ENCODE results near the gene CERCAM. TPM values are rescaled to one million over a fixed set of nuclear protein-coding genes. Genes with fewer than 3 reads are reported as not detected.

Gene CERCAM
- total RNA-seq, 1 experiment from 2014 or later = 11.3 TPM

DNA sequence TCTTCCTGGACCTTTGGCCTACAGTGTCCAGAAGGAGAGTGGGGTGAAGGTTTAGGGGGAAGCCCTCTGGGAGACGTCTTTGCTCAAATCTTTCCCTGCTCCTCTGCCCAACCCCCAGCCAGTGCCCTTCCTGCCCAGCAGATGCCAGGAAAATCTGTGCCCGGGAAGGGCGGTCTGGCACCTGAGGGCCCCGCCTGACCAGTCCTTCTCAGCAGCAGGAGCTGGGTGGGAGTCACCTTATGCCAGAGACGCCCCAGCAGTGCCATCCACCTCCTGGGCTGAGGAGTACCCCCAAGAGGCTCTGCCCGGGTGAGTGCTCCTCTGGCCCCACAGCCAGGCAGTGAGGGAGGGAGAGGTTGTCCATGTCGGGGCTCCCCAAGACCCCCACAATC lies 14.9 kb upstream of the CERCAM start:
- in situ Hi-C loops (cut with HindIII; ENCODE audit: low pct_unique_long_range_greater_than_20kb, low sequenced_read_pairs) = no loop called here
- no peak for ATAC-seq
- TF ChIP-seq TCF7L2 (IDR thresholded peaks at IDR 0.05; ENCODE audit: low read depth, low read length) = no peak
- TF ChIP-seq, protein P1, sequence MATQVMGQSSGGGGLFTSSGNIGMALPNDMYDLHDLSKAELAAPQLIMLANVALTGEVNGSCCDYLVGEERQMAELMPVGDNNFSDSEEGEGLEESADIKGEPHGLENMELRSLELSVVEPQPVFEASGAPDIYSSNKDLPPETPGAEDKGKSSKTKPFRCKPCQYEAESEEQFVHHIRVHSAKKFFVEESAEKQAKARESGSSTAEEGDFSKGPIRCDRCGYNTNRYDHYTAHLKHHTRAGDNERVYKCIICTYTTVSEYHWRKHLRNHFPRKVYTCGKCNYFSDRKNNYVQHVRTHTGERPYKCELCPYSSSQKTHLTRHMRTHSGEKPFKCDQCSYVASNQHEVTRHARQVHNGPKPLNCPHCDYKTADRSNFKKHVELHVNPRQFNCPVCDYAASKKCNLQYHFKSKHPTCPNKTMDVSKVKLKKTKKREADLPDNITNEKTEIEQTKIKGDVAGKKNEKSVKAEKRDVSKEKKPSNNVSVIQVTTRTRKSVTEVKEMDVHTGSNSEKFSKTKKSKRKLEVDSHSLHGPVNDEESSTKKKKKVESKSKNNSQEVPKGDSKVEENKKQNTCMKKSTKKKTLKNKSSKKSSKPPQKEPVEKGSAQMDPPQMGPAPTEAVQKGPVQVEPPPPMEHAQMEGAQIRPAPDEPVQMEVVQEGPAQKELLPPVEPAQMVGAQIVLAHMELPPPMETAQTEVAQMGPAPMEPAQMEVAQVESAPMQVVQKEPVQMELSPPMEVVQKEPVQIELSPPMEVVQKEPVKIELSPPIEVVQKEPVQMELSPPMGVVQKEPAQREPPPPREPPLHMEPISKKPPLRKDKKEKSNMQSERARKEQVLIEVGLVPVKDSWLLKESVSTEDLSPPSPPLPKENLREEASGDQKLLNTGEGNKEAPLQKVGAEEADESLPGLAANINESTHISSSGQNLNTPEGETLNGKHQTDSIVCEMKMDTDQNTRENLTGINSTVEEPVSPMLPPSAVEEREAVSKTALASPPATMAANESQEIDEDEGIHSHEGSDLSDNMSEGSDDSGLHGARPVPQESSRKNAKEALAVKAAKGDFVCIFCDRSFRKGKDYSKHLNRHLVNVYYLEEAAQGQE (IDR thresholded peaks at IDR 0.05; ENCODE audit: insufficient read depth in 1 of 2, low read depth in 2 of 2, low read length in 1 of 2) = no peak
- TF ChIP-seq, protein P2, sequence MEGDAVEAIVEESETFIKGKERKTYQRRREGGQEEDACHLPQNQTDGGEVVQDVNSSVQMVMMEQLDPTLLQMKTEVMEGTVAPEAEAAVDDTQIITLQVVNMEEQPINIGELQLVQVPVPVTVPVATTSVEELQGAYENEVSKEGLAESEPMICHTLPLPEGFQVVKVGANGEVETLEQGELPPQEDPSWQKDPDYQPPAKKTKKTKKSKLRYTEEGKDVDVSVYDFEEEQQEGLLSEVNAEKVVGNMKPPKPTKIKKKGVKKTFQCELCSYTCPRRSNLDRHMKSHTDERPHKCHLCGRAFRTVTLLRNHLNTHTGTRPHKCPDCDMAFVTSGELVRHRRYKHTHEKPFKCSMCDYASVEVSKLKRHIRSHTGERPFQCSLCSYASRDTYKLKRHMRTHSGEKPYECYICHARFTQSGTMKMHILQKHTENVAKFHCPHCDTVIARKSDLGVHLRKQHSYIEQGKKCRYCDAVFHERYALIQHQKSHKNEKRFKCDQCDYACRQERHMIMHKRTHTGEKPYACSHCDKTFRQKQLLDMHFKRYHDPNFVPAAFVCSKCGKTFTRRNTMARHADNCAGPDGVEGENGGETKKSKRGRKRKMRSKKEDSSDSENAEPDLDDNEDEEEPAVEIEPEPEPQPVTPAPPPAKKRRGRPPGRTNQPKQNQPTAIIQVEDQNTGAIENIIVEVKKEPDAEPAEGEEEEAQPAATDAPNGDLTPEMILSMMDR (IDR thresholded peaks at IDR 0.05) = no peak
- Histone ChIP-seq H3K36me3 (ENCODE audit: control insufficient read depth, insufficient read depth, low read length) (no peaks in the 10 kb centered on the region), H3K4me3 (ENCODE audit: low read depth in 2 of 2, low read length in 2 of 2) (no peak overlapping the region), H3K4me1 (ENCODE audit: control insufficient read depth, insufficient read depth, low read length) (peaks cover 9% of the 10 kb centered on the region; the same call in 1 of the 2 replicates), H3K9me3 (ENCODE audit: control insufficient read depth, insufficient read depth, low read depth, low read length) (no peaks in the 10 kb centered on the region), H3K27ac (ENCODE audit: low read length) (no peak overlapping the region), H3K27me3 (ENCODE audit: control insufficient read depth, insufficient read depth, low read length) (no peaks in the 10 kb centered on the region)
- intact Hi-C loops (cut with micrococcal nuclease; ENCODE audit: unreplicated experiment) = no loop called here
- BruUV-seq (replicated peaks) = no TSS peak
- CTCF ChIA-PET = no interaction called here
- POLR2A ChIA-PET = interaction anchor here (0.6 kb wide), 1 partner anchor 193 kb away, joined by 6 read pairs; no protein-coding TSS in a partner anchor
- DNase-seq (ENCODE audit: low read depth, low spot score) = no peak

DNA sequence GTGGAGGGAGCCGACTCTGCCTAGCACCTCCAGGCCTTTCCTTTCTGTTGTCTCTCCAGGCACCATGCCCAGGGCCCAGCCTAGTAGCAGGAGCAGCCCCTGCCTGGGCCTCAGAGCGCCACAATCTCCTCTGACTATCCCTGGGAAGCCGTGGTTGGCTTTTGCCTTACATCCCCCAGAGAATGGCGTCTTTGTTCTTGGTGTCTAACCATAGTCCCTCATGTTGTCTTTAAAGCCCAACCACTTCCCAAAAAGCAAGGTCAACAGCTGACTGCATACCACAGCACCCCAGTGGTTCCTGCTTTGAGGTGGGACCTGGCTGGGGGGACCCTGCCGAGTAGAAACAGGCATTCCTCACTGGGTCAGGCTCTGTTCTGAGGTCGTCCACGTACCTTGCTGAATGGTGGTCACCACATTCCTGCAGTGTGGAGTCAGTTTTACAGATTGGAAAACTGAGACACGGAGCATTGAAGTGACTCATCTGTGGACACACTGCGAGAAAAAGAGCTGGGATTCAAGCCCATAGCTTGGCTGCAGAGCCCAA lies 13.7 kb upstream of the CERCAM start:
- ChIA-PET CTCF (no interaction called here), POLR2A (no interaction called here)
- Histone ChIP-seq H3K4me3 (ENCODE audit: low read depth in 2 of 2, low read length in 2 of 2) (no peak overlapping the region), H3K9me3 (ENCODE audit: control insufficient read depth, insufficient read depth, low read depth, low read length) (no peaks in the 10 kb centered on the region), H3K27me3 (ENCODE audit: control insufficient read depth, insufficient read depth, low read length) (no peaks in the 10 kb centered on the region), H3K36me3 (ENCODE audit: control insufficient read depth, insufficient read depth, low read length) (no peaks in the 10 kb centered on the region), H3K4me1 (ENCODE audit: control insufficient read depth, insufficient read depth, low read length) (peaks cover 9% of the 10 kb centered on the region; the same call in 1 of the 2 replicates), H3K27ac (ENCODE audit: low read length) (no peak overlapping the region)
- DNase-seq (ENCODE audit: low read depth, low spot score) = no peak
- TF ChIP-seq POLR2AphosphoS5 (IDR thresholded peaks at IDR 0.05; ENCODE audit: low read depth, low read length) (no peak), SIN3A (IDR thresholded peaks at IDR 0.05; ENCODE audit: borderline replicate concordance, insufficient read depth, low read depth, low read length) (no peak), TCF7L2 (IDR thresholded peaks at IDR 0.05; ENCODE audit: low read depth, low read length) (no peak)
- TF ChIP-seq, protein P1 (IDR thresholded peaks at IDR 0.05; ENCODE audit: insufficient read depth in 1 of 2, low read depth in 2 of 2, low read length in 1 of 2) = no peak
- TF ChIP-seq, protein P2 (IDR thresholded peaks at IDR 0.05) = no peak
- in situ Hi-C loops (cut with HindIII; ENCODE audit: low pct_unique_long_range_greater_than_20kb, low sequenced_read_pairs) = no loop called here
- ATAC-seq = no peak
- no TSS peak for BruUV-seq (replicated peaks)
- intact Hi-C loops (cut with micrococcal nuclease; ENCODE audit: unreplicated experiment) = no loop called here
